NOMO-1 treated with dmso at 0.1 percent for 144 hours (cell line): ENCODE data around the gene CYBRD1.

Experiments used
- DNase-seq: peaks from one replicate; lab custom pipeline; 2025; ENCODE audit not compliant: unreplicated experiment; lab: John Stamatoyannopoulos, UW

CYBRD1 gene

DNA sequence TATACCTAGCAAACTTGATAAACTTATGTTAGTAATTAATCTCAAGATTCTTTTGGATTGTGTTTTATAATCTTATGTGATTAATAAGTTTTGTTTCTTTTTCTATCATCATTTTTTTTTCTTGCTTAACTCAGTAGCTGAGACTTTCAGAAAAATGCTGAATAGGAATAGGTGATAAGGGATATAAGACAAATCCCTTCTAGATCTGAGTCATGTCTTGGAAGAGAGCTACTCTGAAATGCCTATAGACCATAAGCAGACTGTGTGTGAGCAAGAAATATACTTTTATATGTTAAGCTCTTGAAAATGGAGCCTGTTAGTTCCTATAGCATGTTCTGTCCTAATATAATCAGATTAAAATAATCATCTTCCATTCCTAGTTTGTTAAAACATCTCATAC is 29.6 kb downstream of the CYBRD1 start:
- no peak for DNase-seq

- no peak for DNase-seq
Observed at GRCh38 chr2:171553236-171553635, 31.0 kb downstream of the CYBRD1 start.

- no peak for DNase-seq
Observed at GRCh38 chr2:171553858-171554257, 31.6 kb downstream of the CYBRD1 start.

DNA sequence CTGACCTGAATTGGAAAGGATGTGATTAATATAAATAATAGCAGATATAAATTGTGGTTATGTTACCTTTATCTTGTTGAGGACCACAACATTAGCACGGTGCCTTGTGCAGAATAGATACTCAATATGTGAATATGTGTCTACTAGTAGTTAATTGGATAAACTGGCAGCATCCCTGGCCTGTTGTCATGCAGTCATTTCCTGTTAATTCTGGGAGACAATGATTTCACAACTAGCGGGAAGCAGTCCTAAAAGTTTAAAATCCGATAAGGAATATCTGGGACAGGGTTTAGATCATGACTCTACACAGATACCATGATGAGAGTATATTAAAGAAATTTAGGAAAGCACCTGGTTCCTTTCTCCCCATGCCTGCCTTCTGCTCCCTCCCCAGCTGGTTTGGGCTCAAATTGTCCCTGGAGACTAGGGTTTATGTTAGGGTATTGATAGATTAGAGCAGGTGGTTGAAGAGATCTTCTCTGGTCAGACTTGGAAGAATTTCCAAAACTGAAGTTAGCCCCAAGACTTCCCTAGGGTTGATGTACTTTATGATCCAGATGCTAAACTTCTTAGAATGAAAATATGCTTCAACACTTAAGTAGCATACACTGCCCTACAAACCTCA is 32.8 kb downstream of the CYBRD1 start:
- no peak for DNase-seq

GRCh38 chr2:171557363-171557762 is 35.1 kb downstream of the CYBRD1 start:
- no peak for DNase-seq

DNA sequence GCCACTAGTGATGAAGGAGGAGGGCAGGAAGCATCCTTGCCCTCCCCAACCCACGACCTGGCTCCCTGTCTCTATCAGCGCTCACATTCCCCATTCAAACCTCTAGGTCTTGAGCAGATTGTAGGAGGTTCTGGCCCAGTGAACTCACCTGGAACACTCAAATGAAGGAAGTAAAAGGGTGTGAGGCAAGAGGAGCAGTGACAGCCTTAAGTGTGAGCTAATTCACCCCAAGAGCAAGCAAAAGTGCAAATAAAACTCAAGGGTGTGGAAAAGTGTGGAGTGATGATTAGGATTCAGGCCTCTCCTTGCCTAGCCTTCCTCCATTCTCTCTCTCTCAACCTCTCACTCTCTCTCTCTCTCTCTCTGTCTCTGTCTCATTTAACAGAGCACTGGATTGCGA is 41.0 kb downstream of the CYBRD1 start:
- no peak for DNase-seq

GRCh38 chr2:171564463-171564862 is 42.2 kb downstream of the CYBRD1 start:
- DNase-seq, result no peak

DNA sequence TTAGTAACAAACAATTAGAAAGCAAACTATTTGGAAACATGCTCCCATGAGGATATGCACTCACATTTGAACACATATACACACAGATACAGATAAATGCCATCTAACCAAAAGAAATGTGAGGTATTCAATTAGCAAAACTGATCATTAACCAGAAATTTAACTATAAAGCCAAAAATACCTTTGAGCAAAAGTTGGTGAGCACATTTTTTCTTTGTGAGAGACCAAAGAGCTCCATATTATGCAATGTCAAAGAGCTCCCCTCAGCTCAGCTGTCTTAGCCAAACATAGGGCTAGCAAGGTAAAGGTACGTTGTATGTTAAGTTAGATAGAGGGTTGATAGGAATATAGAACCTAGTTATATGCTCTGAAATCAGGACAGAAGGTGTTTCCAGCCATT is 43.8 kb downstream of the CYBRD1 start:
- DNase-seq, result no peak

- DNase-seq, result no peak
Observed at GRCh38 chr2:171566753-171567152, 44.5 kb downstream of the CYBRD1 start.

DNA sequence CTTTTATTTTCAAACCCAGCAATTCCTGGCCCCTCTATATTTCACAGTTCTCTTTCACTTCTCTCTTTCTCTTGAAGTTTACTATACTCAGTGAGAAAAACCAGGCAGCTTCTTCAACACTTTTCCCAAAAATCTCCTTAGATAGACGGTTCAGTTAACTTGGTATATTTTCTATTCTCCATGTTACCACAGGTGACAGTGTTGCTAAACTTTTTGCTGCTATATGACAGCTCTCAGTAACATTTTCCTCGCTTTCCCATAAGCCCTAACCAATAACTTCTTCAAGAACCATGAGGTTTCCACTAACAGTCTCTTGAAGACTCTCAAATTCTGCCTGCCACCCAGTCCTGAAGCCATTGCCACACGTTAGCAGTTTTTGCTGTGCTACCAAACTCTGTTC is 45.8 kb downstream of the CYBRD1 start:
- no peak for DNase-seq

DNA sequence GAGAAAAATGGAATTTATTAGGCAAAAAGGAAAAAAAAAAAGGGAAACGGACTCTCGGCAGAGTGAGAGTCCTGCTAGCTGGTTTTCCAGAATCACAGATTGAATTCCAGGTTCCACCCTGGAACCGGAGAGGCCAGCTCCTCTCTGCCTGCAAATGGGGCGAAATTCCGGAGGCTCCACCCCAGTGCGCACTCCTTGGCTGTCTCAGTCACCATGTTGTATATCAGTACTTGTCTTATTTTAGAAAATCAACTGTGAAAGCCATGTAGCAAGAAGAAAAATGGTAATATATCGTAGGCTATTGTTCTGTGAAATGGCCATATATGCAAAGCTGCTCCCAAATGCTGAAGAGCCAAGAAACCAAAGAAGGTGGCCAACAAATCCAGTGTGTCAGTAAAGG is 49.4 kb downstream of the CYBRD1 start:
- DNase-seq, result no peak

GRCh38 chr2:171574149-171574795 is 52.0 kb downstream of the CYBRD1 start:
- DNase-seq, result peak; percentile 20

GRCh38 chr2:171575606-171576005 is 53.3 kb downstream of the CYBRD1 start:
- no peak for DNase-seq

GRCh38 chr2:171578127-171578803 is 56.0 kb downstream of the CYBRD1 start:
- no peak for DNase-seq

GRCh38 chr2:171579481-171579880 is 57.2 kb downstream of the CYBRD1 start:
- no peak for DNase-seq

DNA sequence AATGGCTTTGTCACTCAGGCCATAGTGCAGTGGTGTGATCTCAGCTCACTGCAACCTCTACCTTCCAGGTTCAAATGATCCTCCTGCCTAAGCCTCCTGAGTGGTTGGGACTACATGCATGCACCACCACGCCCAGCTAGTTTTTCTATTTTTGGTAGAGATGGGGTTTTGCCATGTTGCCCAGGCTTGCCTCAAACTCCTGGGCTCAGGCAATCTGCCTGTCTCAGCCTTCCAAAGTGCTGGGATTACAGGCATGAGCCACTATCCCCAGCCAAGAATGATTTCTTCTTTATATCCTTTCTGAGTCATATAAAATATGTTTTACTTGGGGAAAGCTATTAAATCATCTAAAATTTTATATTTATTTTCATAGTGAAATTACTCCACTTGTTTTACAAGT is 61.3 kb downstream of the CYBRD1 start:
- no peak for DNase-seq

GRCh38 chr2:171584001-171584400 is 61.7 kb downstream of the CYBRD1 start:
- DNase-seq, result no peak

- no peak for DNase-seq
Observed at GRCh38 chr2:171587132-171587531, 64.9 kb downstream of the CYBRD1 start.

DNA sequence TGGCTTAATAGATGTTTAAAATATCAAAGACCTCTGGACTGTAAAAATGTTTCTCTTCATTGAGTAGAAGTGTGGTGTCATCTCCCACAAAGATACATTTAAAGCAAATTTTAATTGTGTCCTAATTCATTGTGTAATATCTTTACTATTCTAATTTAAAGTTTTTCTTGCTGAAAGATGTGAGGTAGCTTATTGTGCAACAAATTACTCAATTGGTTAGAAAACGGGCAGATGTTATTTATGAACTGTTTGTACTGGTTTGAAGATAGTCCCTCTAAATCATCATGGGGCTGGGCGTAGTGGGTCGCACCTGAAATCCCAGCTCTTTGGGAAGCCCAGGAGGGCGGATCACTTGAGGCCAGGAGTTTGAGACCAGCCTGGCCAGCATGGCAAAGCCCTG is 65.3 kb downstream of the CYBRD1 start:
- DNase-seq, result peak; percentile 33

DNA sequence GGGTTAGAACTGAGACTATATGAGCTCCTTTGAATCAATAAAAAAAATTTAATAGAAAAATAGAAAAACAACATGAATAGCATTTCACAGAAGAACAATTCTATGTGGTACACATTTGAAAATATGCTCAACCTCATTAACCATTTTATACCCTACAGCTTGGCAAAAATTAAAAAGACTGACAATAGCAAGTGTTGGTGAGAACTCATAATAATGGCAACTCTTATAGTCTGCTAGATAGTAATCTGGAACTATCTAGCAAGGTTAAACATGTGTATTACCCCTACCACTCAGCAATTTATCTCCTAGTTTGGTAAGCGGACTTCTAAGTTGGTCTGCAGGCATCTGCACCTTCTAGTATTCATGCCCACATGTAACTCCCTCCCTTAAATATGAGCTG is 67.8 kb downstream of the CYBRD1 start:
- DNase-seq, result no peak

DNA sequence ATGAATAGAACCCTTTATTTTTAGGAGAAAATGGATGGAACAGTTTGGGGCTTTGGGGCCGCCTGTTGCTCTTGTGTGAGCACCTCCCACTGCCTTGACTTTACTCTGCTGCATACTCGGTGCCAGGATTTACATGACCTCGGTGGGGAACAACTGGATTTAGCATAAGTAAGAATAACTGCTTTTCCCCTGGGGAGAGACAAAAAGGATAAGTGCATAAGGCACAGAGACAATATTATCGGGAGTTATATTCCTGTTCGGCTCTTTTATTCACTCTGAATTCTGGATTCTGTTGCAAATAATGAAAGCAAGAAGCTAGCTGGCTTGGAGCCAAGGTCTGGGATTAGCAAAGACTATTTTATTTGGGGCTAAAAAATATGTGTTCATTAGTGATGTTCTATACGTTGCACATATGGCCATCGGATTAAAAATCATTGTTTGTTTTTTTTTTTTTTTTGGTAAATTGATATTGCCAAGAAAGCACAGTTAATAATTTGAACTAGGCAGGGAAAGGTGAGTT is 69.8 kb downstream of the CYBRD1 start:
- DNase-seq, result no peak

- no peak for DNase-seq
Observed at GRCh38 chr2:171595456-171595855, 73.2 kb downstream of the CYBRD1 start.
